HepG2 (cell line): ENCODE measurements around the gene COQ10B. TPM values are rescaled to one million over a fixed set of nuclear protein-coding genes. Genes with fewer than 3 reads are reported as not detected.
A peak's percentile ranks its signal among the peaks of the same experiment; 100 is the strongest.

Source experiments
- DNMT3B ChIP-seq: conservative IDR thresholded peaks from 2 replicates; pipeline ENCODE4 v1.6.1; 2016; ENCODE audit warnings: missing biosample characterization, control low read depth
- DPF2 ChIP-seq: sonication (generic); formaldehyde crosslinking; IDR thresholded peaks from 2 replicates; pipeline ENCODE4 v1.4.0; 2020; ENCODE audit warnings: mild to moderate bottlenecking, low read depth, missing genetic modification reagents, borderline replicate concordance
- GLI4 ChIP-seq: sonication (generic); formaldehyde crosslinking; IDR thresholded peaks from 2 replicates; pipeline ENCODE4 v1.5.1; 2020; ENCODE audit warnings: missing genetic modification reagents, mild to moderate bottlenecking, moderate library complexity, borderline replicate concordance
- HES4 ChIP-seq: sonication (generic); formaldehyde crosslinking; IDR thresholded peaks from 2 replicates; pipeline ENCODE4 v1.9.0; 2021; ENCODE audit warnings: mild to moderate bottlenecking, missing genetic modification reagents, borderline replicate concordance
- HMGXB4 ChIP-seq, 2 experiments: sonication (generic) in 1 of 2; formaldehyde crosslinking in 1 of 2; IDR thresholded peaks; 2 replicates each; pipeline versions ENCODE4 v1.4.0 to v1.6.1; 2018 to 2020; ENCODE audit warnings: missing genetic modification reagents in 2 of 2, borderline replicate concordance in 1 of 2, low read depth in 1 of 2, mild to moderate bottlenecking in 1 of 2, missing biosample characterization in 1 of 2
- HNRNPUL1 ChIP-seq: fragments of 200-400 bp; formaldehyde crosslinking; IDR thresholded peaks from 2 replicates; pipeline ENCODE4 v1.6.1; 2017; ENCODE audit warnings: low read depth, mild to moderate bottlenecking, low read length, moderate library complexity
- HOXA5 ChIP-seq: sonication (generic); formaldehyde crosslinking; IDR thresholded peaks from 2 replicates; pipeline ENCODE4 v1.4.0; 2020; ENCODE audit warnings: missing genetic modification reagents
- JUN ChIP-seq: sonication (generic); formaldehyde crosslinking; IDR thresholded peaks from 2 replicates; pipeline ENCODE4 v1.4.0; 2020; ENCODE audit warnings: mild to moderate bottlenecking, missing genetic modification reagents
- KMT2A ChIP-seq: sonication (generic); formaldehyde crosslinking; IDR thresholded peaks from 2 replicates; pipeline ENCODE4 v1.4.0; 2020; ENCODE audit warnings: missing genetic modification reagents
- NR2F6 ChIP-seq, 2 experiments: IDR thresholded peaks; 2 replicates each; pipeline ENCODE4 v1.6.1; 2016; ENCODE audit warnings: antibody characterized with exemption in 1 of 2, mild to moderate bottlenecking in 1 of 2
- RBAK ChIP-seq: sonication (generic); formaldehyde crosslinking; IDR thresholded peaks from 2 replicates; pipeline ENCODE4 v1.5.1; 2020; ENCODE audit warnings: mild to moderate bottlenecking, missing genetic modification reagents
- SP140L ChIP-seq: sonication (generic); formaldehyde crosslinking; IDR thresholded peaks from 2 replicates; pipeline ENCODE4 v1.4.0; 2020; ENCODE audit warnings: missing genetic modification reagents, borderline replicate concordance
- YY1 ChIP-seq: IDR thresholded peaks from 2 replicates; pipeline ENCODE4 v1.6.1; 2011; ENCODE audit warnings: low read length, low read depth, moderate library complexity, mild to moderate bottlenecking; ENCODE audit not compliant: insufficient read depth, insufficient replicate concordance
- ZIK1 ChIP-seq: sonication (generic); formaldehyde crosslinking; IDR thresholded peaks from 2 replicates; pipeline ENCODE4 v1.5.0; 2020; ENCODE audit warnings: mild to moderate bottlenecking, low read depth, missing genetic modification reagents, borderline replicate concordance
- ZNF12 ChIP-seq: sonication (generic); formaldehyde crosslinking; IDR thresholded peaks from 2 replicates; pipeline ENCODE4 v1.5.0; 2020; ENCODE audit warnings: missing genetic modification reagents
- ZNF550 ChIP-seq: sonication (generic); formaldehyde crosslinking; IDR thresholded peaks from 2 replicates; pipeline ENCODE4 v1.4.0; 2020; ENCODE audit warnings: mild to moderate bottlenecking, missing genetic modification reagents, borderline replicate concordance
- ZNF720 ChIP-seq: sonication (generic); formaldehyde crosslinking; IDR thresholded peaks from 2 replicates; pipeline ENCODE4 v1.4.0; 2020; ENCODE audit warnings: missing genetic modification reagents
- polyA plus RNA-seq, 8 experiments: library from polyadenylated mRNA; depleted of rRNA in 3 of 8; stranded (reverse) in 7 of 8; unstranded in 1 of 8; fragments of >200 nt; fragmentation: Illumina TruSeq in 4 of 8; extraction: Trizol in 4 of 8; gene quantifications; 2 replicates each; pipeline versions ENCODE4 v1.2.1 to v1.2.3, GENCODE V29; 2011 to 2016; ENCODE audit warnings: low read depth in 4 of 8, missing spikeins in 1 of 8, mixed read lengths in 1 of 8; ENCODE audit not compliant: insufficient read depth in 1 of 8
- total RNA-seq, 5 experiments: library from RNA; depleted of rRNA; stranded (reverse); fragments of >200 nt; fragmentation: Illumina TruSeq; extraction: Trizol; gene quantifications; 2 replicates each; pipeline ENCODE4 v1.2.3, GENCODE V29; 2016; ENCODE audit warnings: low read depth in 1 of 5
- TF ChIP-seq, protein P1 (sequence below): IDR thresholded peaks from 2 replicates; pipeline ENCODE4 v1.6.1; 2016; ENCODE audit warnings: low read depth, missing genetic modification reagents, missing compliant biosample characterization

COQ10B gene
- total and polyA plus RNA-seq, 2 of the 13 experiments (the other 11 are each of a cell fraction or from before 2014, with no cell fraction given), result 4.6 to 34.9 TPM

DNA sequence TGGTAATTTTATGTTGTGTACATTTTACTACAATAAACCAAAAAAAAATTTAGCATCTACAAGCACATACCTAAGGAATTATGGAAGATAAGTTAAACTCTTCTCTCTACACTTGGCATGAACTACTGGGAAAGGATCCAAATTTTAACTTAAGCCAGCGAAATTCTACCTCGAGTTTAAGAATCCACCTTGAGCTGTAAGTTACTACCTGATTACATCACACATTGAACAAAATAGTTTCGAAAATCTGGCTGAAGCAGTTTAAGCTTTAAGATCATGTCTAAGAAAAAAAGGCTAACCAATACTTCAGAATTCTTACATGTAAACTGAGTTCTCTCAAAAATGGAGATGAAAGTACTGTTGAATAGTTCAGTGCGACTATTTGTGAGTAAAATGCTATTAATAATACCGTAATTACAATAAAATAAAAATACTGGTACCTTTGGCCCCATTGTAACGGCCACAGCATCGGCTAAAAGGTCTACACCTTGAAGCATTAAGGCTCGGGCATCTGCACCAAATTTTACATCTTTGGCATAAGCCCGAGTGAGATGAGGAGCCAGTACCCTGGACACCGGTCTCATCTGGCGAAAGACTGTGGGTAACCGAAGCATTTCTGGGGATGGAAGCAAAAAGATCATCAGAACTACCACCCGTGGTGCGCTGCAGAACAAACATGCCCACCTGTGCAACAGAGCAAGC is 45.0 kb downstream of the COQ10B start (continued):
- TF ChIP-seq, protein P1, sequence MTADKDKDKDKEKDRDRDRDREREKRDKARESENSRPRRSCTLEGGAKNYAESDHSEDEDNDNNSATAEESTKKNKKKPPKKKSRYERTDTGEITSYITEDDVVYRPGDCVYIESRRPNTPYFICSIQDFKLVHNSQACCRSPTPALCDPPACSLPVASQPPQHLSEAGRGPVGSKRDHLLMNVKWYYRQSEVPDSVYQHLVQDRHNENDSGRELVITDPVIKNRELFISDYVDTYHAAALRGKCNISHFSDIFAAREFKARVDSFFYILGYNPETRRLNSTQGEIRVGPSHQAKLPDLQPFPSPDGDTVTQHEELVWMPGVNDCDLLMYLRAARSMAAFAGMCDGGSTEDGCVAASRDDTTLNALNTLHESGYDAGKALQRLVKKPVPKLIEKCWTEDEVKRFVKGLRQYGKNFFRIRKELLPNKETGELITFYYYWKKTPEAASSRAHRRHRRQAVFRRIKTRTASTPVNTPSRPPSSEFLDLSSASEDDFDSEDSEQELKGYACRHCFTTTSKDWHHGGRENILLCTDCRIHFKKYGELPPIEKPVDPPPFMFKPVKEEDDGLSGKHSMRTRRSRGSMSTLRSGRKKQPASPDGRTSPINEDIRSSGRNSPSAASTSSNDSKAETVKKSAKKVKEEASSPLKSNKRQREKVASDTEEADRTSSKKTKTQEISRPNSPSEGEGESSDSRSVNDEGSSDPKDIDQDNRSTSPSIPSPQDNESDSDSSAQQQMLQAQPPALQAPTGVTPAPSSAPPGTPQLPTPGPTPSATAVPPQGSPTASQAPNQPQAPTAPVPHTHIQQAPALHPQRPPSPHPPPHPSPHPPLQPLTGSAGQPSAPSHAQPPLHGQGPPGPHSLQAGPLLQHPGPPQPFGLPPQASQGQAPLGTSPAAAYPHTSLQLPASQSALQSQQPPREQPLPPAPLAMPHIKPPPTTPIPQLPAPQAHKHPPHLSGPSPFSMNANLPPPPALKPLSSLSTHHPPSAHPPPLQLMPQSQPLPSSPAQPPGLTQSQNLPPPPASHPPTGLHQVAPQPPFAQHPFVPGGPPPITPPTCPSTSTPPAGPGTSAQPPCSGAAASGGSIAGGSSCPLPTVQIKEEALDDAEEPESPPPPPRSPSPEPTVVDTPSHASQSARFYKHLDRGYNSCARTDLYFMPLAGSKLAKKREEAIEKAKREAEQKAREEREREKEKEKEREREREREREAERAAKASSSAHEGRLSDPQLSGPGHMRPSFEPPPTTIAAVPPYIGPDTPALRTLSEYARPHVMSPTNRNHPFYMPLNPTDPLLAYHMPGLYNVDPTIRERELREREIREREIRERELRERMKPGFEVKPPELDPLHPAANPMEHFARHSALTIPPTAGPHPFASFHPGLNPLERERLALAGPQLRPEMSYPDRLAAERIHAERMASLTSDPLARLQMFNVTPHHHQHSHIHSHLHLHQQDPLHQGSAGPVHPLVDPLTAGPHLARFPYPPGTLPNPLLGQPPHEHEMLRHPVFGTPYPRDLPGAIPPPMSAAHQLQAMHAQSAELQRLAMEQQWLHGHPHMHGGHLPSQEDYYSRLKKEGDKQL (CRISPR knock-in tag), result no peak
- TF ChIP-seq KMT2A (no peak), HES4 (CRISPR knock-in tag) (no peak), ZIK1 (CRISPR knock-in tag) (no peak), HOXA5 (CRISPR knock-in tag) (0 out of 2 replicates have a peak, but pooled peaks have one; percentile 1), HMGXB4 (CRISPR knock-in tag; IDR thresholded peaks at IDR 0.05; ENCODE audit: borderline replicate concordance in 1 of 2, low read depth in 1 of 2) (no peak), ZNF720 (CRISPR knock-in tag) (no peak), HNRNPUL1 (no peak), YY1 (no peak), ZNF550 (CRISPR knock-in tag) (no peak), GLI4 (CRISPR knock-in tag) (no peak), DPF2 (CRISPR knock-in tag) (no peak), RBAK (peak; percentile 95), JUN (CRISPR knock-in tag) (no peak), NR2F6 (IDR thresholded peaks at IDR 0.05) (no peak), NR2F6 (CRISPR knock-in tag; IDR thresholded peaks at IDR 0.05) (no peak), ZNF12 (peak; percentile 51; the same call in 1 of the 2 replicates), DNMT3B (CRISPR knock-in tag) (0 out of 2 replicates have a peak, but pooled peaks have one; percentile 28), SP140L (CRISPR knock-in tag) (no peak)
